Measurements from ENCODE around the gene PCGF1.
"Not testable (repeated sequence)": the region's sequence is repeated elsewhere in the genome, so short reads cannot be mapped to it uniquely, and the experiment has no call there.

The PCGF1 gene

DNA sequence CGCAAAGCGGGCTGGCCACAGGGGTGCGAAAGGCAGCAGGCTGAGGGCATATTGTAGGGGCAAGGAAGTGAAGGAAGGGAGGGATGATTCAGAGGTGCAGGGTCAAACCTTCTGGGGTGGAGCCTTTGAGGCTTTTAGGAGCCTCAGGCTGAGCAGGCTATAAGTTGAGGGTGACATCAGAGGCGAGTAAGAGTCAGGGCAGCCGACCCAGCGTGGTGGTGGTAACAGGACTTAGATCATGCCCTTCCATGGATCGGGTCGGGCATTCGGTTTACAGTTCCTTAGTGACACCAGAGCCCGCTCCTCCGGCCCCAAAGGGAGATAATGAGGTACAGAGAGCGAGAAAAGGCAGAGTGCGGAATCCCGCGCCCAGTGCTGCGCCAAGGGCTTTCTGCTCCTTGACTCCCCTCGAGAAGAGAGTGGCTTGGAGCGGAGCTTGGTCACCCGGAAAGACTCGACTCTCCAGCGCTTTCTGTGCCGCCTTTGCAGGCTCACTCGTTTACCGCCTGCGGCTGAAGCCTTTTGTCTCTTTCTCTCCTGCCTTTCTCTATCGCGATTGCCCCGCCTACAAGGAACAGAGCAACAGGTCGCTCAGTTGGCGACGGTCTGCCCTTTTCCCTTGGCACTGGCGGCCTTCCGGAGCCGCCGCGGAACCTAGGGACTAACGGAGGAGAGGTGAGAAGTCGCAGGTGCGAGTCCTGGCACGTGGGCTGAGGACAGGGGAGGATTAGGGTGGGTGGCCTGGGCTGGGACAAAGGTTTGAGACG, 8.8 kb downstream of the PCGF1 start:
- DNase-seq, result no peak

DNA sequence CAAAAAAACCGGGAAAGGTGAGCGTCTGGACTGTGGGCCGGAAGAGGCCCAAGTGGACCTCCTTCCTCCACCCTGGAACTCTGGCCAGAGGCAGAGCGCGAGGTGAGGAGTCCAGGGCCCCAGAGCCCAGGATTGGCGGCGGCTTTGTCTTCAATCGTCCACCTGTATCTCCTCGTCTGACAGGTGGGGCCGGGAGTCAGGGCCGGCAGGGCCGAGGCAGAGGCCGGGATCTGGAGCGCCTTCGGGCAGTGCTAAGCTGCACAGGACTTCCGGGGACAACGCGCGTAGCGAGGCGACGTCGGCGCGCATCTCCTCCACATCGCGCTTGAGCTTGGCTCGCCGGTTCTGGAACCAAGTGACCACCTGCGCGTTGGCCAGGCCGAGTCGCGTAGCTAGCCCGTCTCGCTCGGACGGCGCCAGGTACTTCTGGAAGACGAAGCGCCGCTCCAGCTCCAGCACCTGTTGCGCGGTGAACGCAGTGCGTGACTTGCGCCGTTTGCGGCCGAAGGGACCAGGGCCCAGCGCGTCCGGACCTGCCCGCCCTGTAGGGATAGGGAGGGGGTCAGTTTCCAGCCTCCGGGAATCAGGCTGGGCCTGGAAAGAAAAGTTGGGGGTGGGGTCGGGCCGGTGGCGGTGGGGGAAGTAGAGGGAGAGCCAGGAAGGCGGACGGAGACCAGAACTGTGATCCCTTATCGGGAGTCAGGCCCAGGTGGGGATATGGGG, 9.6 kb downstream of the PCGF1 start:
- DNase-seq, result no peak

DNA sequence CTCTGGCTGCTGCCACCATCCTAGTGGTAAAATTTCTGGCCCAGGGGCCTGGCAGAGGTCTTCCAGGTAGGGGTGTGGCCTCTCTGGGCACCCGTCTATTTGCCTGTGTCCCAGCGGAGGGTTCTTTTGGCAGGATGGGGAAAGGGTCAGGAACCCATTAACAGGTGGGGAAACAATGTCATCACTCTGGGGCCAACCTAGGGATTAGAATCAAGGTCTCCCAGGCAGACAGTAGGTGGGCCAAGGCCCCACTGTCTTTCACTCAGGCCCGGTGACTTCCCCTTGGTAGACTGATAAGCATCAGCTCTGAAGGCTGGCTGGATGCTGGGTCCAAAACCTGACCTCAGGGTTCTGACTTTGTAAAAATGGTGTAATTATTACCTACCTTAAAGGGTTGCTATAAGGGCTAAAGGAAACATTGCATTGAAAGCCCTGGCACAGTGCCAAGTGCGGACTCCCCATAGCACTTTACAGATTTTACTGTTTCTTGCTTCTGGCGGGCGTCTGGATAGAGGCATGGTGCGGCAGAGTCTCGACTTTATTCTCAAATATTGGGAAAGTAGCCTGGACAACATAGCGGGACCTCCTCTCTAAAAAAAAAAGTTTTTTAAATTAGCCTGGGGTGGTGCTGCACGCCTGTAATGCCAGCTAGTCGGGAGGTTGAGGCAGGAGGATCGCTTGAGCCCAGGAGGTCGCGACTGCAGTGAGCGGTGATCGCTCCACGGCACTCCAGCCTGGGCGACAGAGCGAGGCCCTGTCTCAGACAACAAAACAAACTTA, 10.3 kb downstream of the PCGF1 start:
- no peak for DNase-seq

DNA sequence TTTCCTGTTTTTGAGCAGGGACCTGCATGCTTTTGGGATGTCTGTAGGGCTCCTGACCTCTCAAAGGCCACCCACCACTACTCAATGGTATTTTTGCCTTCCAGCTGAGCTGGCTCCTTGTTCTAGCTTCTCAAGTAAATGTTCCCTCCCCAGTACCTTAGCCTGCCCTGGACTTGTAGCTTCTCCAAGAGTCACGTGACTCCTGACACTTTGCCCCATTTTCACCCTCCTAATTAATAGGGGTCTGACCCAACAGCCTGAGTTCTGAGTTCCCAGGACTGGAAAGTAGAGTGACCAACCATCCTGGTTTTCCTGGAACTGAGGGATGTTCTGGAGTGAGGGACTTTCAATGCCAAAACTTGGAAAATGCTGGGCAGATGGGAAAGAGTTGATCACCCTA, 12.1 kb downstream of the PCGF1 start:
- no peak for DNase-seq

DNA sequence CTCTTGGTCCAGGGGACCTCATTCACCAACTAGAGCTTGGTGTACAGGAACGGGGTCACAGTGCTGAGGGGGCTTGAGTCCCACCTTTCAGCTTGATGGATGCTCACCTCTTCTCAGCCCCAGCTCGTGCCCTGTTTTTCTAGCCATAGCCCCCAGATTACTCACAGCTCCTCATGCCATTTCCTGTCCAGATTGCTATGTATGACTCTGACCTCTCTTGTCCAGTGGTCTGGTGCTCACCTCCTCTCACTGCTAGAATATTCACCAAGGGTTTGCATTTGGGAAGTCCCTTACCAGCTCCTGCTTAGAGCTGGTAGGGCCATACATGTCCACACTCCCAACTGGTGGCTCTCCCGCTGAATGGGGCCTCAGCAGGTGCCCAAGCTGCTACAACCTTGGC, 13.9 kb downstream of the PCGF1 start:
- DNase-seq, result no peak

DNA sequence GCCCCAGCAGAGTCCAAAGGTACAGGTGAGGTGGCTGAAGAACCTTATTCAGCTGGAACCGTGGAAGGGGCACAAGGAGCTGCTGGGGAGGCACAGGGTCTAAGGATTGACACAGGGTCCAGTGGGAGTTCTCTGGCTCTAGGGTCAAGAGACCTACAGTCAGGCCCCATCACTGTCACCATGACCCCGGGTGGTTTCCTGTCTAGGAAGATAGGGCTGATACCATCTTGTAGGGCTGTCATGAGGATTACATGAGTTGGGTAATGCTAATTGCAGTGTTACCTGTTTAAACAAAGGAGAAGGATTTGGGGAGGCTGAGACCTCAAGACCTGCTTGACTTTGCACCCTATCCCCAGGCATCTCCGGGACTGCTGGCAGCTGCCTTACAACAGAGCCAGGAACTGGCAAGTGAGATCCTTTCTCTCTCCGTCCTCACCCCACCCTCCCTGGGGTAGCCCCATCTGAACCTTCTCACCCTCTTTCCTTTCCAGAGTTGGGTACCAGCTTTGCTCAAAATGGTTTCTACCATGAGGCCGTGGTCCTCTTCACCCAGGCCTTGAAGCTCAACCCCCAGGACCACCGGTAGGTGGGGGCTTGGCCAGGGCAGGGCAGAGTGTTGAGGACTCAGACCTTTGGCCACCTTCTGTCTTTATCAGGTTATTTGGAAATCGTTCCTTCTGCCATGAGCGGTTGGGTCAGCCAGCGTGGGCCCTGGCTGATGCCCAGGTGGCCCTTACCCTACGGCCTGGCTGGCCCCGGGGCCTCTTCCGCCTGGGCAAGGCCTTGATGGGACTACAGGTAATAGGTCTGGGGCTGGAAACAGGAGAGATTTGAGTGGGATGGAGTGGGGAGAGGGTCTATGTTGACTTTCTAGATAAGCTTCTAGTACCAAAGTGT, 15.6 kb downstream of the PCGF1 start:
- DNase-seq, result no peak

DNA sequence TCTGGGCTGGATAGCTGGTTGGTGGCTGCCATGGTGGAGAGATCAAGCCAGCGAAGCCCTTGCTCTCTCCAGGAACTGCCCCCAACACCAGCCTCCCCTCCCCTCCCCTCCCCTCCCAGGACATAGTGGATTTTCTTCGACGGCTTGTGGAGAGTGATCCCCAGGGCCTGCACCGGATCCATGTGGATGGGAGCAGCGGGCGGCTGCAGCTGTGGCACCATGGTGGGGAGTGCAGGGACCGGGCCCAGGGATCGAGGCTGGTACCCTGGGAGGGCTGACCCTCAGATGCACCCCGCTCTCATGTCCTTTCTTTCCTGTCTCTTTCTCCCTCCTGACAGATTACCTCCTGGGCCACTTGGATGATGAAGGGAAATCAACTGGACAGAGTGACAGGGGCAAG, 17.6 kb downstream of the PCGF1 start:
- DNase-seq, result no peak

DNA sequence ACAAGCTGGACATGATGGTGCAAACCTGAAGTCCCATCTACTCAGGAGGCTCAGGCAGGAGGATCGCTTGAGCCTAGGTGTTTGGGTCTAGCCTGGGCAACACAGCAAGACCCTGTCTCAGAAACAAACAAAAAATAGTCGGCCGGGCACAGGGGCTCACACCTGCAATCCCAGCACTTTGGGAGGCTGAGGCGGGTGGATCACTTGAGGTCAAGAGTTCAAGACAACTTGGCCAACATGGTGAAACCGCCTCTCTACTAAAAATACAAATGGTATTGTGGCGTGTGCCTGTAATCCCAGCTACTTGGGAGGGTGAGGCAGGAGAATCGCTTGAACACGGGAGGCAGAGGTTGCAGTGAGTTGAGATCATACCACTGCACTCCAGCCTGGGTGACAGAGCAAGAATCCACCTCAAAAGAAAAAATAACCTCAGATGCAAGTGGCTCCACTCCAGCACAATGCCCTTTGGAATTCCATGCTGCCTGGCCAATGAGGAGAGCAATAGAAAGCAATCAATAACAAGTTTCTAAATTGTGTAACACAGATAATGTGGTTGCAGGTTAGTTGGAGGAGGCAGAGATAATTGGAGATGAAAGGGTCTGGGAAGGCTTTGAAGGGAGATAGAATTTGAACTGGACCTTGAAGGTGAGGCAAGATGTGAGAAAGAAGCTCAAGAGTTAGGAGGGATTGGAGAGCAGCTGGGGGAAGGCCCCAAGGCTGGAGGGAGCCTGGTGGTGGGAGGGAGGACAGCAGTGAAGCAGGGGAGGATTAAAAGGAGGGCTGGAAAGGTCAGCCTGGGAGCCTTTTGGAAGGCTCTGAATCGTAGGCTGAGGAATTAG, 18.6 kb downstream of the PCGF1 start:
- DNase-seq, result no peak

DNA sequence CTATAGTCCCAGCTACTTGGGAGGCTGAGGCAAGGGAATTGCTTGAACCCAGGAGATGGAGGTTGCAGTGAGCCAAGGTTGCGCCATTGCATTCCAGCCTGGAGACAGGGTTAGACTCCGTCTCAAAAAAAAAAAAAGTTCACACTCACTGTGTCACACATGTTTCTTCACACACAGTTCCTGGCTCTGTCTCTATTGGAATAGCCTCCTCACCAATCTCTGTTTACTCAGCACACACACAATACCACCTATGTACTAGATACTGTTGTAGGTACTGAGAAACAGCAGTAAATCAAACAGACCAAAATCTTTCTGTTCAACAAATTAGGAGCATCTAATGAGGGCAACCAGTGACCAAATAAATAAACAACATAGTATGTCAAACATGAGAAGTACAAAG, 21.4 kb downstream of the PCGF1 start:
- DNase-seq, result no peak

DNA sequence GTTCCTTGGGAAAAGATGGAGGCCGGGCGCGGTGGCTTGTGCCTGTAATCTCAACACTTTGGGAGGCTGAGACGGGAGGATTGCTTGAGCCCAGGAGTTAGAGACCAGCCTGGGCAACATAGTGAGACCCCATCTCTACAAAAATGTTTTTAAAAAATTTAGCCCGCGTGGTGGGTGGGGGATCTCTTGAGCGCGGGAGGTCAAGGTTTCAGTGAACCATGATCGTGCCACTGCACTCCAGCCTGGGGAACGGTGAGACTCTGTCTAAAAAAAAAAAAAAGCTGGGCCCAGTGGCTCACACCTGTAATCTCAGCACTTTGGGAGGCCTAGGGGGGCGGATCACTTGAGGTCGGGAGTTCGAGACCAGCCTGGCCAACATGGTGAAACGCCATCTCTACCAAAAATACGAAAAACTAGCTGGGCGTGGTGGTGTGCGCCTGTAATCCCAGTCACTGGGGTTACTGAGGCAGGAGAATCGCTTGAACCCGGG, 23.8 kb downstream of the PCGF1 start:
- DNase-seq, result not testable (repeated sequence)

DNA sequence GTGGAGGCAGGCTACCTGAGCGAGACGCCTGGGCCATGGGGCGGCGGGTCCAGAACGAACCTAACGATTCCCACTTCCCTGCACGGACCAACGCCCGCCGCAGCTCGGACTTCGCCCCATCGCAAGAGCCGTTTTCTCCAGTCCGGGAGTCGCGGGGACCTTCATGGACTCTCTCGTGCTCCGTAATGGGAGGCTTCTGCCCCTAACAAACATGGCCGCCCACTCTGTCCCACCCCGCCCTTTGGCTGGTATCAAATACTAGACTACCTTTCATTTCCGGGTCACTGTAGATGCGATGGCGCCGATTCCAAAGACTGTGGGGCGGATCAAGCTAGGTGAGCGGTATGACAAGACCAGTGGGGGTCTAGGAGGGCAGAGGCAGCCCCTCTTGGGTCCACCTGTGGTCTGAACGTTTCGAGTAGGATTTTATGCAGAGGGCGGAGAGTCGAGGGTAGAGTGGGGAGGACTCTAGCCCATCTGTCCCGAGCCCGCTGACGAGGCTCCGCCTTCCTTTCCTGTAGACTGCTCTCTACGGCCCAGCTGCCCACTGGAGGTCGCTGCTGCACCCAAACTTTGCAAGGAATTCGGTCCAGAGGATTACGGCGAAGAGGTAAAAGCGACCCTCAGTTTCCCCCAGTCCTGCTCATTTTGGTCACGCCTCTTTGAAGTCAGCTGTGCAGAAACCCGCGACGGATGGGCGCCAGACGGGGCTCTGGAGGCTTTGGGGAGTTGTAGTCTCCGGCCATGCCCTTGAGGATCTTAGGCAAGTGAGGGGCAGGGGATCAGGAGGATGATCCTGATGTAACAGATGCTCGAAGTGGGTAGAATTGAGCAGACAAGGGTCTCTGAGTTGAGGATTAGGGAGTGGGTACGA, 24.5 kb downstream of the PCGF1 start, which contains the start of the genes CCDC142 and TTC31:
TSS of gene CCDC142 (minus strand) at position 198 of the 874 bp plus-strand sequence. CDS start at position 37, 161 bp downstream.
TSS of gene TTC31 (plus strand) at position 281 of the 874 bp plus-strand sequence. CDS start at position 296, 15 bp downstream.
- DNase-seq, result peak; percentile 92

DNA sequence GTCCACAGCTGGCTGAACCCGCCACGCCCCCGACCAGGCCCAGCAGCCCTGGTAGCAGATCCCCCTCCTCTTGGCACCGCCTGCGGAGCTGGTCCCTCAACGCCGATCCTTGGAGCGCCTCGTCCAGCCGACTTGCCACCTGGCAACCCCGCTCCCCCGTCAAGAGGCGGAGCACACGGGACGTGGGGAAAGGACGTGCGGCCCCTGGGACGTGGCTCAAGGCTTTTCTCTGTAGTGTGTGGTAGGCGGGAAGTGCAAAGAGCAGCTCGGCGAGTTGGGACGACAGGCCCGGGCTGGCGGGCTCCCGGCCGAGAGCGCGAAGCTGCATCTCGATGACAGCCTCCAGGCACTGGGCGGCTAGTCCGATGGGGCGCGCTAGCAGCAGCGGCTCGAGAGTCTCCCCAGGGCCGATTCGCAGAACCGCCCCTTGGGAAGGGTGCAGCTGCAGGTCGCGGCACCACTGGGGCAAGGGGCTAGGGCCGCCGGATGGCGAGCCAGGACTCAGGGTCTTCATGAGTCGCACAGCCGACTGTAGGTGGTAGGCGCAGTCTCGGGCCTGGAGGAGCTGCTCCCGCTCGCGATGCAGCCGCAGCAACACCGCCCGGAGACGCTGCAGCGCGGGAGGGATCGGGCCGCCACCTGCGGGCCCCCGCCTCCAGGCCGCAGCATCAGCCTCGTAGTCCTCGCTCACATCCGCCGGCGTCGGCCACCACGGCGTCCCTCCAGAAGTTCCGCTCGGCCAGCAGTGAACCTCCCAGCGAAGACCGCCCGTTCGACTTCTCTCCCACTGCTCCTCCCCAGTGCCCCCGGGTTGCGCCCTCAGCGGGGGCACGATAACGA, 25.3 kb downstream of the PCGF1 start:
- DNase-seq, result no peak

DNA sequence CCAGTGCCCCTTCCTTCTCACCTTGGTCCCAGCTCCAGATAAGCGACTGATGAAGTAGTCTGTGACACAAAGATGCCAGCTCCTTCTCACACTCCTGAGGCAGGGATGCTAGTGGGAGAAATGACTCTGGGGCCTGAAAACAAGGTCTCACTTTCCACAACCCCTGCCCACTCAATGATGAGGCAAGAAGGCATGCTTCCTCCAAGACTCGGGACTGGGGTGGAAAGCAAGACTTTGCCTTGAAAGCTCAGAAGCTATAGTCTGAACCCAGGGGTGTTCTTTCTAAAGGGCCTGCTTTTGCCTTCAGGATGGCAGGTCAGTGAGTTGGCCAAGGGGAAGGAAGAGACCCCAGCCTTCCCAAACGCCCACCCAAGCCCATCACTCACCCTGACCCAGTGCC, 26.1 kb downstream of the PCGF1 start:
- no peak for DNase-seq

DNA sequence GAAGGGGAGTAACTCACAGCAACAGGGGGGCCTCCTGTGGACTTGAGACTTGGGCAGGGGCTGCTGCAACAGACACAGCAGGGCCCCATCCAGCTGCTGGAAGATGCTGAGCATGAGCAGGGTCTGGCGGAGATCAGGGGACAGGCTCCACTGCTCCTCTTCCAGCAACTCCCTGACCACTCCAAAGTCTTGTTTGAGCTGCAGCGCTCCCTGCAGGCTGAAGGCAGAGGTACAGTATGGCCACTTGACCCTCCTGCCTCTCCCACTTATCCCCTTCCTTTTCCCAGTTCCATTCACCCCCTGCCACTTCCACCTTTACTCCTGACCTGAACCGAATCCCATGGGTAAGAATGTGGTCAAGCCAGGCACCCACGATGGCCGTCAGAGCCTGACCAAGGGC, 32.6 kb downstream of the PCGF1 start:
- no peak for DNase-seq

DNA sequence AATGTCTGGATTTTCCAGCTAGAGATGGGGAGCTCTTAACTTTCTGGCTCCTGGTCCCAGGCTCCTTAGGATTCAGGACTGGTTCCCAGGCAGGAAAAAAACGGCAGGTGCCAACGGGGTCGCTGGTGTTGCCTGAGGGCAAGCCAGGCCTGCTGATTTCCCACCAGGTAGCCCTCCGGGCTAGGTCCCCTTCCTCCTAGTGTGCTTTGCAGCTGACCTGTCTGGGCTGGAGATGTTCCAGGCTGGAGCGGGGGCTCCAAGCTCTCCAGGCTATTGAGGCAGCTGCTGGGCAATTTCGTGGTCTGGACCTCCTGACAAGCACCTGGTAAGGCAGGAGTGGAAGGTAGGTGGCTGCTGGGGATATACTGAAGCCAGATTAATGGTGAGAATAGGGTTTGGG, 33.0 kb downstream of the PCGF1 start:
- DNase-seq, result no peak

DNA sequence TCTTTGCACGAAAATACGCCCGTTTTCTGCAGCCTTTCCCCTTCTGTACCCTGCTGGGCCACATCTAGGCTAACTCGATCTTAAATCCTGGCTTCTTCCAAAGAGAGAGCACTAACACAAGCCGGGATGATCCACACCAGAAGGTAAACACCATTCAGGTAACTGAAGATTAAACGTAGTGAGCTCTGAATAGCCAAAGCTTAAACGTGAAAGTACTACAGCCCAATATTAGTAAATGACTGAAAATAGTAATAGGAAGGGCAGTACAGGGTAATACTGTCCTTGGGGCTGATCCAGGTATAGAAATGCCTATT, 34.6 kb downstream of the PCGF1 start:
- no peak for DNase-seq

DNA sequence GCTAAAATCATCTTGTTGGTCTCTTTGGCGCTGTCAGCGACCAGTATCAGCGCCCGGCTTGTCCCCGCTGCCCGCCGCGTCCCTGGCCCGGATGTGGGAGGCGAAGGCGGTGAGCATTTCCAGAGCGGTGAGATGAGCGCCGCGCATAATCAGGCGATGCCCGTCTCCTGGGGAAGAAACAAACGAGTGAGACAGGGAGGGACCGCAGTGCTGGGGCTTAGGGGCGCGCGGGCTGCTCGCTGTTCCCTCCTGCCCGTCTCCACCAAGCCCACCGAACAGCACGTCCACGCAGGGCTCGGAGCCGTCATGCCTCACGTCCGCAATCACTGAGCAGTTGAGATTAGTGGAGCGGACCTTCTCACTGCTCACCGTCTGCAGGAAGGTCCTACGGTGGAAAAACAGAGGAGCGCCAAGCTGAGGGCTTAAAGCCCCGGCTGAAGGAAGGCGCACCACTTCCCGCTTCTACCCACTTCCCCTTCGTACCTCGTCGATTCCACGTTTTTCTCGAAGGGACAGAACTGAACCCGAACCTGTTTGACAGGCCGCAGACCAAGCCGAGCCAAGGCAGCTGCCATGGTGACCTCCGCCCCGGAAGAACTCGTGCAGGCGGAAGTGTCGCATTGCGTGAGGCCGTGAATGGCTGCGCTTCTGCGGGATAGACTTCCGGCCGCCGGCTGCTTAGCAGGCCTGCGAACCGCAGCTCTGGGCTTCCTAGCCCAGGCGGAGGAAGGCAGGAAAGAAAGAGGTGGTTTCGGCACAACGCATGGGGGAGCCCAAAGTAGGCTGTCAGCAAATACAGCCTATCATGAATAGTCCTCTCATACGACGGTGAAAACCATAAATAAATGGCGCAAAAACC, 35.2 kb downstream of the PCGF1 start, which contains the start of gene MRPL53:
TSS of gene MRPL53 (minus strand) at position 595 of the 859 bp plus-strand sequence. CDS start at position 575, 20 bp downstream.
- DNase-seq, result peak; percentile 89

DNA sequence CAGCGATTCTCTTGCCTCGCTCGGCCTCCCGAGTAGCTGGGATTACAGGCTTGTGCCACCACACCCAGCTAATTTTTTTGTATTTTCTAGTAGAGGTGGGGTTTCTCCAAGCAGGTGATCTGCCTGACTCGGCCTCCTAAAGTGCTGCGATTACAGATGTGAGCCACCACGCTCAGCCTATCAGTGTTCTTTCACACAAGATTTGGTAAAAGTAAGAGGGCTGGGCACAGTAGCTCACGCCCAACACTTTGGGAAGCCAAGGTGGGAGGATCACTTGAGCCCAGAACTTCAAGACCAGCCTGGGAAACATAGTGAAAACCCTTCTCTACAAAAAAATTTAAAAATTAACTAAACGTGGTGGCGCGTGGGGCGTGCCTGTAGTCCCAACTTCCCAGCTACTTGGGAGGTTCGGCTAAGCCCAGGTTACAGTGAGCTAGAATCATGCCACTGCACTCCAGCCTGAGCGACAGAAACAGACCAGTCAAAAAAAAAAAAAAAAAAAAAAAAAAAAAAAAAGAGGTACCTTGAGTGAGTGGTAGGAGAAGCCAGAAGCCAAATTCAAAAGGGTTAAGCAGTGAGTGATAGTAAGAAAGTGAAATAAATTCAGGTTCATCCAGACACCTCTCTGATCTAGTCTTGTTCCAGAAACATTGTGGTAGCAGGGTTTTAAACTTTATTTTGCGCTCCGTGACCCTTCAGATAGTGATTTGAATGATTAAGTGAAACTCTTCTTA, 36.0 kb downstream of the PCGF1 start:
- no peak for DNase-seq
